Esophagus squamous epithelium (tissue), 4 donors: ENCODE measurements around the gene ZNF579.

Experiments
- CTCF ChIP-seq, 6 experiments: fragments of 450-650 bp in 4 of 6; fragments of 200-600 bp in 2 of 6; sonication (generic) in 2 of 6; IDR thresholded peaks; one replicate each; pipeline ENCODE4 v1.5.1; 2016 to 2019; ENCODE audit warnings: antibody characterized with exemption in 6 of 6, mild to moderate bottlenecking in 4 of 6, moderate library complexity in 4 of 6
- POLR2A ChIP-seq, 4 donors: fragments of 450-650 bp; IDR thresholded peaks; one replicate each; pipeline ENCODE4 v1.6.1; 2017; ENCODE audit warnings: antibody characterized with exemption in 4 of 4, mild to moderate bottlenecking in 4 of 4, moderate library complexity in 3 of 4

GRCh38 chr19:55541091-55541490, 39.6 kb downstream of the ZNF579 start:
- TF ChIP-seq CTCF (IDR thresholded peaks at IDR 0.05) (no peak), POLR2A (IDR thresholded peaks at IDR 0.05) (no peak)
